Caco-2 (cell line): ENCODE data around the gene ELF3. TPM values are rescaled to one million over a fixed set of nuclear protein-coding genes. Genes with fewer than 3 reads are reported as not detected.

Source experiments
- BruUV-seq: library from RNA; stranded (reverse); fragments of 400-500 nt; replicated peaks from 2 replicates; lab custom pipeline; 2021; lab: Mats Ljungman, UMichigan
- CTCF ChIA-PET: fragments of 300-600 bp; sonication (Branson Sonifier 250); formaldehyde crosslinking; loops from one replicate; lab custom pipeline; 2022; ENCODE audit warnings: antibody characterized with exemption; lab: Charles Lee
- POLR2A ChIA-PET: fragments of 300-600 bp; sonication (Branson Sonifier 250); formaldehyde crosslinking; loops from one replicate; lab custom pipeline; 2022; ENCODE audit warnings: antibody characterized with exemption; lab: Charles Lee
- DNase-seq, 2 experiments: peaks; one replicate each; pipeline versions ENCODE4 v3.0.0 to v3.0.0-alpha.2; 2020 to 2022
- H3K27me3 ChIP-seq: replicated peaks from 2 replicates; pipeline ENCODE4 v1.6.0; 2011; ENCODE audit warnings: low read length; ENCODE audit not compliant: control insufficient read depth, insufficient read depth
- H3K36me3 ChIP-seq: 2 replicates; pipeline ENCODE4 v1.5.1; 2011; ENCODE audit warnings: low read length; ENCODE audit not compliant: control insufficient read depth, insufficient read depth
- H3K4me1 ChIP-seq: fragments of 250-450 bp; sonication (Bioruptor Pico); 2 replicates; pipeline ENCODE4 v1.5.1; 2020; ENCODE audit warnings: mild to moderate bottlenecking
- H3K4me3 ChIP-seq: 2 replicates; pipeline ENCODE4 v1.5.1; 2011; ENCODE audit warnings: low read depth, mild to moderate bottlenecking, control low read depth, low read length
- H3K9me3 ChIP-seq: fragments of 250-450 bp; sonication (Bioruptor Pico); 2 replicates; pipeline ENCODE4 v1.5.1; 2020; ENCODE audit warnings: mild to moderate bottlenecking, moderate library complexity
- H3K27ac Mint-ChIP-seq: one replicate; pipeline ENCODE4 v1.8.0; 2022; ENCODE audit warnings: mixed read lengths; ENCODE audit not compliant: unreplicated experiment
- H3K27me3 Mint-ChIP-seq: one replicate; pipeline ENCODE4 v1.8.0; 2022; ENCODE audit warnings: mixed read lengths; ENCODE audit not compliant: insufficient read depth, unreplicated experiment
- H3K36me3 Mint-ChIP-seq: one replicate; pipeline ENCODE4 v1.8.0; 2022; ENCODE audit warnings: mild to moderate bottlenecking, mixed read lengths; ENCODE audit not compliant: insufficient read depth, unreplicated experiment
- H3K4me1 Mint-ChIP-seq: one replicate; pipeline ENCODE4 v1.8.0; 2022; ENCODE audit warnings: low read depth, mixed read lengths; ENCODE audit not compliant: unreplicated experiment
- H3K4me3 Mint-ChIP-seq: one replicate; pipeline ENCODE4 v1.8.0; 2022; ENCODE audit warnings: mild to moderate bottlenecking, moderate library complexity, mixed read lengths; ENCODE audit not compliant: unreplicated experiment
- H3K9me3 Mint-ChIP-seq: one replicate; pipeline ENCODE4 v1.8.0; 2022; ENCODE audit warnings: mixed read lengths; ENCODE audit not compliant: unreplicated experiment
- CTCF ChIP-seq, 2 experiments: fragments of 200-600 bp in 1 of 2; IDR thresholded peaks; 1 replicate in 1 of 2; 2 replicates in 1 of 2; pipeline versions ENCODE4 v1.5.1 to v1.8.0; 2011 to 2022; ENCODE audit warnings: antibody characterized with exemption in 1 of 2, control low read depth in 1 of 2, inconsistent platforms in 1 of 2, low read depth in 1 of 2, low read length in 1 of 2, mild to moderate bottlenecking in 1 of 2, moderate library complexity in 1 of 2; ENCODE audit not compliant: insufficient read depth in 1 of 2, severe bottlenecking in 1 of 2, unreplicated experiment in 1 of 2
- intact Hi-C: fragments of 100-400 bp; cut with micrococcal nuclease; formaldehyde crosslinking; loops from one replicate; pipeline ENCODE4 v1.10.0; 2022; ENCODE audit not compliant: unreplicated experiment
- total RNA-seq: library from RNA; stranded (reverse); gene quantifications from 2 replicates; pipeline ENCODE4 v1.2.3, GENCODE V29; 2022

The ELF3 gene
- total RNA-seq, 1 experiment from 2014 or later, result 116 TPM

- Histone ChIP-seq H3K4me3 (no peak overlapping the region), H3K4me1 (peaks cover 35% of the 10 kb centered on the region), H3K36me3 (no peaks in the 10 kb centered on the region), H3K9me3 (no peaks in the 10 kb centered on the region), H3K27me3 (no peaks in the 10 kb centered on the region)
- Mint-ChIP-seq H3K4me1 (peaks cover 34% of the 10 kb centered on the region), H3K4me3 (no peak overlapping the region), H3K36me3 (peaks cover 6% of the 10 kb centered on the region), H3K27ac (peak overlapping the region; percentile 48), H3K9me3 (no peaks in the 10 kb centered on the region), H3K27me3 (no peaks in the 10 kb centered on the region)
- no TSS peak for BruUV-seq
- CTCF ChIA-PET, result no interaction called here
- TF ChIP-seq CTCF (IDR thresholded peaks at IDR 0.05; ENCODE audit: insufficient read depth in 1 of 2, low read depth in 1 of 2, low read length in 1 of 2, severe bottlenecking in 1 of 2, unreplicated experiment in 1 of 2), result no peak
- DNase-seq, result no peak
- intact Hi-C loops, result no loop called here
- POLR2A ChIA-PET, result interaction anchor here (1.2 kb wide), 1 partner anchor 19 kb away, joined by 3 read pairs; the partner anchor contains the start of gene ELF3
These were observed 18.8 kb downstream of the ELF3 start for GRCh38 chr1:202029171-202029665.

- Histone ChIP-seq H3K27me3 (no peaks in the 10 kb centered on the region), H3K9me3 (no peaks in the 10 kb centered on the region), H3K36me3 (no peaks in the 10 kb centered on the region), H3K4me3 (no peak overlapping the region), H3K4me1 (peaks cover 38% of the 10 kb centered on the region)
- BruUV-seq, result no TSS peak
- DNase-seq, result no peak
- H3K4me3 Mint-ChIP-seq, result no peak overlapping the region
- no peak for TF ChIP-seq CTCF (IDR thresholded peaks at IDR 0.05; ENCODE audit: insufficient read depth in 1 of 2, low read depth in 1 of 2, low read length in 1 of 2, severe bottlenecking in 1 of 2, unreplicated experiment in 1 of 2)
- H3K27ac Mint-ChIP-seq, result peak overlapping the region; percentile 48
- H3K36me3 Mint-ChIP-seq, result peaks cover 8% of the 10 kb centered on the region
- H3K4me1 Mint-ChIP-seq, result peaks cover 39% of the 10 kb centered on the region
- ChIA-PET CTCF (no interaction called here), POLR2A (no interaction called here)
- no peaks in the 10 kb centered on the region for H3K9me3 Mint-ChIP-seq
- H3K27me3 Mint-ChIP-seq, result no peaks in the 10 kb centered on the region
- intact Hi-C loops, result no loop called here
These were observed 19.3 kb downstream of the ELF3 start for GRCh38 chr1:202029727-202030126.

- no peaks in the 10 kb centered on the region for H3K9me3 ChIP-seq
- H3K4me3 ChIP-seq, result no peak overlapping the region
- H3K27me3 ChIP-seq, result no peaks in the 10 kb centered on the region
- H3K4me3 Mint-ChIP-seq, result no peak overlapping the region
- intact Hi-C loops, result no loop called here
- no peaks in the 10 kb centered on the region for H3K27me3 Mint-ChIP-seq
- POLR2A ChIA-PET, result interaction anchor here (2.5 kb wide), 1 partner anchor 21 kb away, joined by 8 read pairs; the partner anchor contains the start of gene ELF3
- no peak overlapping the region for H3K27ac Mint-ChIP-seq
- H3K4me1 ChIP-seq, result peaks cover 53% of the 10 kb centered on the region
- DNase-seq, result no peak
- no peaks in the 10 kb centered on the region for H3K9me3 Mint-ChIP-seq
- peaks cover 45% of the 10 kb centered on the region for H3K4me1 Mint-ChIP-seq
- H3K36me3 ChIP-seq, result no peaks in the 10 kb centered on the region
- TF ChIP-seq CTCF (IDR thresholded peaks at IDR 0.05; ENCODE audit: insufficient read depth in 1 of 2, low read depth in 1 of 2, low read length in 1 of 2, severe bottlenecking in 1 of 2, unreplicated experiment in 1 of 2), result no peak
- H3K36me3 Mint-ChIP-seq, result peaks cover 15% of the 10 kb centered on the region
- BruUV-seq, result no TSS peak
- CTCF ChIA-PET, result interaction anchor here (0.6 to 1.2 kb wide), 2 partner anchors 23 to 47 kb away, joined by 3 to 4 read pairs; no protein-coding TSS in a partner anchor
These were observed 21.4 kb downstream of the ELF3 start for GRCh38 chr1:202031796-202032195.
